ENCODE data around the gene MYMK.

MYMK gene

GRCh38 chr9:133524679-133525228, at the start of gene MYMK:
Gene MYMK (minus strand): TSS chr9:133524959. CDS start chr9:133524844, 115 bp downstream.
- H3K4me3 ChIP-seq (replicated peaks; ENCODE audit: low read depth, low read length), result no peak within 1 kb of the TSS
- DNase-seq (ENCODE audit: extremely low read depth, low read depth), result no peak
- TF ChIP-seq CTCF (IDR thresholded peaks at IDR 0.05; ENCODE audit: low read depth, low read length, missing control alignments), result no peak

- DNase-seq (ENCODE audit: extremely low read depth, low read depth), result no peak
- TF ChIP-seq CTCF (IDR thresholded peaks at IDR 0.05; ENCODE audit: low read depth, low read length, missing control alignments), result no peak
- H3K4me3 ChIP-seq (replicated peaks; ENCODE audit: low read depth, low read length), result no peak overlapping the region
These were observed 49.2 kb upstream of the MYMK start for GRCh38 chr9:133573791-133574515.

DNA sequence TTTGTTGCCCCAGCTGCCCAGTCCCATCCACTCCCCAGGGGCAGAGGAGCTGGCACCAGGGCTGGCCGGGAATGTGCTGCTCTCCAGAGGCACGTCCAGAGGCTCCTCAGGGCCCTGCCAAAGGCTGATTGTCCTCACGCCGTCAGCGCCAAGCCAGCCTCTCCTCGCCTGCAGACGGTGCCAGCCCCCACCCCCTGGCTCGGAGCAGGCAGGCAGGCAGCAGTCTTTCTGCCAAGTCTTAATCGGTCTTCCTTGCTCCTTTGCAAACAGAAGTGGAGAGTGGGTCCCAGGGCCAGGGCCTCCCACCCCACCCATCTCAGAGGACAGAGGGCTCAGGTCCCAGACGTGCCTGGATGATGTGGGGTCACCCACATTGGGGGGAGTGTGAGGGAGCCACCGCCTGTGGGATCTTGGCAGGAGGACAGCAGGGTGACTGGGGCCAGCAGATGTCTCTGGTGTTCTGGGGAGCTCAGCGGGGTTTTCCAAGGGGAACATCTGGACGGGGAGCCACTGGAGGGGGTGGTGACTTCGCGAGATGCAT, 48.1 kb upstream of the MYMK start:
- no peak for DNase-seq (ENCODE audit: extremely low read depth, low read depth)
- no peak for TF ChIP-seq CTCF (IDR thresholded peaks at IDR 0.05; ENCODE audit: low read depth, low read length, missing control alignments)

DNA sequence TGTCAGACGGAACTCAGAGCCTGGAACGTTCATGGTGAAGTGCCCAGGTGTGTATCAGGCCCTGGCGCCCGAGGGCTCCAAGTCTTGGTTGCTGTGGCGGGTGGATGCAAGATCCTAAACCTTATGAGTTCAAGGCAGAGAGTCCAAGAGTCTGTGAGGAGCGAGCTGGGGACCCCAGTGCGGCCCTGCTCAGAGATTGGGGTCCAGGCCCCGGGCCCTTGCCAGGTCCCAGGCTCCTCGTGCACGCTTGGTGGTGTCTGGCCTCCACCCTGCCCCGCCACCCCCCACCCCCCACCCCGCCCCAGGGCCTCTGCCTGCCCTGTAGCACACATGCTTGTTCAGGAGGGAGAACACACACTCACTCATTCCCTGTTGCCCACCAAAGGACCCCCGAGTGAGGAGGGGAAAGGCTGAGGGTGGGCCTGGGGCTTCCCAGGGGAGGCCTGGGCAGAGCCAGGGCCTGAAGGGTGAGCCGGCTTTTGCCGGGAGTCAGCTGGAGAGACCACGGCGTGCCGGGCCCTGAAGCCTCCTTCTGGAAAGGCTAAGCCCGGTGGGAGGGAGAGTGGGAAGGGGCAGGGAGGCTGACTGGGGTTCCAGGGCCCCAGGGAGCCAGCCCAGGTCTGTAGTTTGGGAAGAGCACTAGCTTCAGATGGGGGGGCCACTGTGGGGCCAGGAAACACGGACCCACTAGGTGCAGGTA, 47.3 kb upstream of the MYMK start:
- H3K4me3 ChIP-seq (replicated peaks; ENCODE audit: low read depth, low read length), result no peak overlapping the region
- TF ChIP-seq CTCF (IDR thresholded peaks at IDR 0.05; ENCODE audit: low read depth, low read length, missing control alignments), result no peak
- no peak for DNase-seq (ENCODE audit: extremely low read depth, low read depth)

More for the DNA sequence above, 48.1 kb upstream of the MYMK start:
- H3K4me3 ChIP-seq (replicated peaks; ENCODE audit: low read depth, low read length), result no peak overlapping the region

- no peak for DNase-seq (ENCODE audit: extremely low read depth, low read depth)
- no peak overlapping the region for H3K4me3 ChIP-seq (replicated peaks; ENCODE audit: low read depth, low read length)
- no peak for TF ChIP-seq CTCF (IDR thresholded peaks at IDR 0.05; ENCODE audit: low read depth, low read length, missing control alignments)
These were observed 46.7 kb upstream of the MYMK start for GRCh38 chr9:133571391-133571890.

DNA sequence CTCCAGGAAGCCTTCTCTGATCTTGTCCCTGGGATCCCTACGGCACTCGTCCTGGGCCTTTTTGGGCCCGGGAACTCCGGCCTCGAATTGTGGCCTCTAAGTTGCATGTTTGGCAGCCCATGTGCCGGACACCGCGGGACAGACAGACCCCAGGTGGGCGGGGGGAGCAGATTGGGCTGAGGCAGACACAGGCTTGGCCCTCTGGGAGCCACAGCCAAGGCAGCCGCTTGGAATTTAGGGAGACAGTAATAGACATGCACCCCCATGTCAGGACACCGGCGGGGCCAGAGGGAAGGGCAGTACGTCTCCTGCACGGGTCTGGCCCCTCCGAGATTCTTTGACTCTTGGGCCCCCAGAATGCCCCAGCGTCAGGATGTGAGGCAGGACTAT, 45.9 kb upstream of the MYMK start:
- no peak for DNase-seq (ENCODE audit: extremely low read depth, low read depth)
- no peak overlapping the region for H3K4me3 ChIP-seq (replicated peaks; ENCODE audit: low read depth, low read length)
- TF ChIP-seq CTCF (IDR thresholded peaks at IDR 0.05; ENCODE audit: low read depth, low read length, missing control alignments), result no peak
